ENCODE data around the gene MRPL14. TPM values are rescaled to one million over a fixed set of nuclear protein-coding genes. Genes with fewer than 3 reads are reported as not detected.

The MRPL14 gene
- total RNA-seq, 1 donor from 2014 or later: 30.3 TPM

GRCh38 chr6:44123544-44123943 lies 3.7 kb downstream of the MRPL14 start:
- no peak for DNase-seq (ENCODE audit: low spot score)
- TF ChIP-seq CTCF (IDR thresholded peaks at IDR 0.05; ENCODE audit: unreplicated experiment): no peak
- H3K36me3 Mint-ChIP-seq (ENCODE audit: low read depth, unreplicated experiment): no peaks in the 10 kb centered on the region
- peaks cover 42% of the 10 kb centered on the region for H3K4me1 Mint-ChIP-seq (ENCODE audit: unreplicated experiment)
- no peak overlapping the region for H3K4me3 Mint-ChIP-seq (ENCODE audit: unreplicated experiment)
- no peak overlapping the region for H3K27ac Mint-ChIP-seq (ENCODE audit: unreplicated experiment)
- H3K9me3 Mint-ChIP-seq (ENCODE audit: unreplicated experiment): no peaks in the 10 kb centered on the region
- H3K27me3 Mint-ChIP-seq (ENCODE audit: unreplicated experiment): peaks cover 8% of the 10 kb centered on the region

GRCh38 chr6:44122801-44123200 lies 4.5 kb downstream of the MRPL14 start:
- DNase-seq (ENCODE audit: low spot score): no peak
- Mint-ChIP-seq H3K4me1 (ENCODE audit: unreplicated experiment) (peaks cover 42% of the 10 kb centered on the region), H3K4me3 (ENCODE audit: unreplicated experiment) (no peak overlapping the region), H3K27me3 (ENCODE audit: unreplicated experiment) (peaks cover 8% of the 10 kb centered on the region), H3K27ac (ENCODE audit: unreplicated experiment) (no peak overlapping the region), H3K36me3 (ENCODE audit: low read depth, unreplicated experiment) (peaks cover 2% of the 10 kb centered on the region), H3K9me3 (ENCODE audit: unreplicated experiment) (no peaks in the 10 kb centered on the region)
- TF ChIP-seq CTCF (IDR thresholded peaks at IDR 0.05; ENCODE audit: unreplicated experiment): no peak

DNA sequence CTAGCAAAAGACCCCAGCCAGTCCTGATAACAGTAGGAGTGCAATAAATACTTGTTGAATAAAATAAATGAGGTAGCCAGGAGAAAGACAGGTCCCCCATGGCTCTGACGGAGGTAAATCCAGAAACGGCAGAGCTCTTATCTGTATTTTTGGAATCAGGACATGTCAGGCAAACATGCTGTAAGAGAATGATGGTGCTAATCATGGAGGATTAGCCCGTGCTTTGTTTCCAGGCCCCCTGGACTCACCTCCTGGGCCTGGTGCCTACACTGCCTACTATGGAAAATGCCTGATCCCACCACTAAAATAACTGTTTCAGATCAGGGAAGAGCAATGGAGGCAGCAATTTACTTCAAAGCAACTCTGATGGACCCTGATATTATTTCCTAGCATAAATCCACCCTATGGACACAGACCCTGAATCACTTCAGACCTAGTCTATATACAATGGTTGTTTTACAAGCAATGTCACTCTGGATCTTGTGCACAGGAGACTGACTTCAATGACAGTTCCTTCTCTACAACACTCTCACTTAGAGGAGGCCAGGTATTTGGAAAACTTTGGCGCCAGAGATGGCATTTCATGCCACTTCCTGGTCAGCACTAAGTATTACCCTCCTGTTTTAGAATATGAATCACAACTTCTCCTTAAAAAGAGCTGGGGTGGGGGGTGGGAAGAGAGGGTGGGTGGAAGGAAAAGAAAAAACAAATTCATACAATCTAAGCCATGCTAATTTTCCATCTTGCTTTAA lies 6.4 kb downstream of the MRPL14 start:
- peaks cover 33% of the 10 kb centered on the region for H3K4me1 Mint-ChIP-seq (ENCODE audit: unreplicated experiment)
- peaks cover 3% of the 10 kb centered on the region for H3K36me3 Mint-ChIP-seq (ENCODE audit: low read depth, unreplicated experiment)
- H3K9me3 Mint-ChIP-seq (ENCODE audit: unreplicated experiment): no peaks in the 10 kb centered on the region
- H3K4me3 Mint-ChIP-seq (ENCODE audit: unreplicated experiment): no peak overlapping the region
- no peak for TF ChIP-seq CTCF (IDR thresholded peaks at IDR 0.05; ENCODE audit: unreplicated experiment)
- peaks cover 8% of the 10 kb centered on the region for H3K27me3 Mint-ChIP-seq (ENCODE audit: unreplicated experiment)
- H3K27ac Mint-ChIP-seq (ENCODE audit: unreplicated experiment): no peak overlapping the region
- DNase-seq (ENCODE audit: low spot score): no peak

DNA sequence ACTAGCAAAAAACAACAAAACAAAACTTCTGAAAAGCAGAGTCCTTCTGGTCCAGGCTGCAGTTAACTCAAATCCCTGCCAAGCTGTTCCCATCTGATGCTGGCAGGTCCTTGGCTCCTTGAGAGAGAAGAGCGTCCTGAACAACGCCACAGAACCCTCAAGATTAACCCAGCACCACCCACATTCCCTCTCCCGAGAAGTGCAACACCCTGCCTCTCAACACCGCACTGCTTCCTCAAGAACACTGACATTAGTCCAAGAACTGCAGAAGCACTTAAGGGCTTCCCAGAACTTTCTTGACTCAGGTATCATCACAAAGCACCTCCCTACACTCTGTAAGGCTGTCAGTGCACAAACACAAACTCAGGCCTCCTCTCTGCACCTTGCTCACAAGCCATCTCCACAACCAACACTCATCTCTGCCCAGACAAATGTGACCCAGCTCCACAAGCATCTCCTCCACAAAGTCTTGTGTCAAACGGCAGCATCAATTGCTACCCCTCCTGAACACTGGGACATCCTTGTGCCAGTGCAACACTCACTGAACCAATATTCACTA lies 7.5 kb downstream of the MRPL14 start:
- Mint-ChIP-seq H3K27ac (ENCODE audit: unreplicated experiment) (no peak overlapping the region), H3K4me1 (ENCODE audit: unreplicated experiment) (peaks cover 29% of the 10 kb centered on the region)
- no peak for TF ChIP-seq CTCF (IDR thresholded peaks at IDR 0.05; ENCODE audit: unreplicated experiment)

More for the DNA sequence above, 7.5 kb downstream of the MRPL14 start:
- H3K4me3 Mint-ChIP-seq (ENCODE audit: unreplicated experiment): no peak overlapping the region
- H3K36me3 Mint-ChIP-seq (ENCODE audit: low read depth, unreplicated experiment): peaks cover 11% of the 10 kb centered on the region
- DNase-seq (ENCODE audit: low spot score): no peak
- H3K27me3 Mint-ChIP-seq (ENCODE audit: unreplicated experiment): peaks cover 8% of the 10 kb centered on the region
- H3K9me3 Mint-ChIP-seq (ENCODE audit: unreplicated experiment): no peaks in the 10 kb centered on the region

Measured in endothelial cell (in vitro differentiated cells).